ENCODE measurements around the gene TIMM13.

DNA sequence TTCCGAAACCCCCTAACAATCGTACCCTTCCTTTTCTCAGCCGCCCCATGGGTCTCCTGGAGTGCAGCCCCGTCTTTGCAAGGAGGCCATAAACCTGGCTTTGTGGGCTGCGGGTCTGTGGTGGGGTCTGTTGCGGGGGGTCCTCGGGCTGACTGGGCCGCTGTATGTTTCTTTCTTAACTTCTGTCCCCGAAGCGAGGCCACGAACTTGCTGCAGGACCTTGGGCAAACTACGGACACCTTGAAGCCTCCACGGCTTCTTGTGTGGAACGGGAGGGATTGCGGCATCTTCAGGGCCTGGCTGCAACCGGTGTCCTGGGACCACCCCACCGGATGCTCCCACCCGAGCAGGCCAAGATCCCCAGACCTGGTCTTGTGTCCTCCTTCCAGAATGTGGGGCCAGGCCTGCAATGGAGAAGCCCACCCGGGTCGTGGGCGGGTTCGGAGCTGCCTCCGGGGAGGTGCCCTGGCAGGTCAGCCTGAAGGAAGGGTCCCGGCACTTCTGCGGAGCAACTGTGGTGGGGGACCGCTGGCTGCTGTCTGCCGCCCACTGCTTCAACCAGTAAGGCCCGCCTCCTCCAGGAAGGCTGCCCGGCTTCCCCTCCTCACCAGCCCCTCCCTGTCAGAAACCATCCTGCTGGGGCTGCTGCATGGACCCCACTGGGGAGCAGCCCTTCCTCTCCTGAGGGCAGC, 12.0 kb downstream of the TIMM13 start:
- TF ChIP-seq POLR2A (IDR thresholded peaks at IDR 0.05) (no peak), CTCF (IDR thresholded peaks at IDR 0.05) (no peak), POLR2AphosphoS5 (IDR thresholded peaks at IDR 0.05; ENCODE audit: insufficient read depth in 1 of 2, low read depth in 1 of 2) (no peak)

Measured in vagina (tissue), 2 donors.